ENCODE data around the gene TAF5L. TPM values are rescaled to one million over a fixed set of nuclear protein-coding genes. Genes with fewer than 3 reads are reported as not detected.

Gene TAF5L
- total and polyA plus RNA-seq, 8 donors, result 0.29 to 33.8 (median 8.8) TPM

DNA sequence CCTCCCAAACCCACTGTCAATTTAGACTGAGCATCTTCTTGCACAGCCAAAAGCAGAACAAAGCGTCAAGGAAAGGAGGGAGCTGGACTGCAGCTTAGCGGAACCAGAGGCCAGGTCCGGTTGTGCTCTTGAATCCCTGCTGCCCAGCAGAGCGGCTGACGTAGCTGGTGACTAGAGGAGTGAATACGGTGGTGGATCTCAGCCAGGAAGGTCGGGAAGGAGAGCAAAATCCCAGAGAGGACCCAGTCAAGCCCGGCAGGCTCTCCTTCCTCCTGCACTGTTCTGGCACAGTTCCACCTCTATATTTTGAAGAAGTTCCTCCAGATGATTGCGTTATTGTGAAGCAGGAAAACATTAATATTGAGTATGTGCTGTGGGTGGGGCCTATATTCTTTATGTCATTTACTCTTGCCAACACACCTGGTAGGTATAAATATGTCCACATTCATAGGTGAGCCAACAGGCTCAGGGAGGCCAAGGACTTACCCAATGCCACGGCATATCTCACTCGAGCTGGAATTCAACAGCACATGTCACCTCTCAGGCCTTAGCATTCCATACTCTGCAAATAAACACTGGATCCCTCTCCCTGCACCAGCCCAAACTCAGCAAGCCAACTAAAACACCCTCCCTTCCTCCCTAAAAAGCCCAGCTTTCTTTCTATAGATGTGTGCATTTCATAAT is 43.8 kb downstream of the TAF5L start:
- WGBS, 5 donors, result 23 to 33% (median 27%) methylated on average over 11 of the region's 11 CpGs
- DNase-seq, result peak; percentile 43 to 58
- no peak overlapping the region for H3K4me3 ChIP-seq
- H3K36me3 ChIP-seq, result no peaks in the 10 kb centered on the region
- no peaks in the 10 kb centered on the region for H3K27me3 ChIP-seq
- intact Hi-C loops (cut with DNase I; ENCODE audit: low total_unique reads), result no loop called here
- TF ChIP-seq EP300 (IDR thresholded peaks at IDR 0.05) (no peak), POLR2AphosphoS5 (IDR thresholded peaks at IDR 0.05) (no peak), POLR2A (IDR thresholded peaks at IDR 0.05) (no peak)
- TF ChIP-seq, protein P1, sequence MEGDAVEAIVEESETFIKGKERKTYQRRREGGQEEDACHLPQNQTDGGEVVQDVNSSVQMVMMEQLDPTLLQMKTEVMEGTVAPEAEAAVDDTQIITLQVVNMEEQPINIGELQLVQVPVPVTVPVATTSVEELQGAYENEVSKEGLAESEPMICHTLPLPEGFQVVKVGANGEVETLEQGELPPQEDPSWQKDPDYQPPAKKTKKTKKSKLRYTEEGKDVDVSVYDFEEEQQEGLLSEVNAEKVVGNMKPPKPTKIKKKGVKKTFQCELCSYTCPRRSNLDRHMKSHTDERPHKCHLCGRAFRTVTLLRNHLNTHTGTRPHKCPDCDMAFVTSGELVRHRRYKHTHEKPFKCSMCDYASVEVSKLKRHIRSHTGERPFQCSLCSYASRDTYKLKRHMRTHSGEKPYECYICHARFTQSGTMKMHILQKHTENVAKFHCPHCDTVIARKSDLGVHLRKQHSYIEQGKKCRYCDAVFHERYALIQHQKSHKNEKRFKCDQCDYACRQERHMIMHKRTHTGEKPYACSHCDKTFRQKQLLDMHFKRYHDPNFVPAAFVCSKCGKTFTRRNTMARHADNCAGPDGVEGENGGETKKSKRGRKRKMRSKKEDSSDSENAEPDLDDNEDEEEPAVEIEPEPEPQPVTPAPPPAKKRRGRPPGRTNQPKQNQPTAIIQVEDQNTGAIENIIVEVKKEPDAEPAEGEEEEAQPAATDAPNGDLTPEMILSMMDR (IDR thresholded peaks at IDR 0.05), result no peak
- peaks cover 13 to 27% (median 23%) of the 10 kb centered on the region in 4 donors for H3K4me1 ChIP-seq
- no peaks in the 10 kb centered on the region for H3K9me3 ChIP-seq
- H3K27ac ChIP-seq, result peak overlapping the region; percentile 18 to 72 (median 43)

DNA sequence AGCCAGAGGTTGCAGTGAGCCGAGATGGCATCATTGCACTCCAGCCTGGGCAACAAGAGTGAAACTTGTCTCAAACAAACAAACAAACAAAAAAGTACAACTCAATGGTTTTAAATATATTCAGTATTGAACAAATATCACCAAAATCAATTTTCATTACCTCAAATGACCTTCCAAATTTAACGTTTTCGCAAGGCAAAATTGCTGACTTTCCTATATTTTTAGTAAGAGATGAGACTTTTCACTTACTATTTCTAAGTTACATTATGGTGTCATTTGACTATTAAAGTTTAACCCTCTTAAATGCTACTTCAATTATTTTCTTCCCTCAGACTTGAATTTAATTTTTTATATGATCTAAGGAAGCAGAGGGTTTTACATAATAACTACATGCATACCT is 44.4 kb downstream of the TAF5L start:
- peaks cover 13 to 27% (median 23%) of the 10 kb centered on the region in 4 donors for H3K4me1 ChIP-seq
- H3K9me3 ChIP-seq, result no peaks in the 10 kb centered on the region
- H3K27me3 ChIP-seq, result no peaks in the 10 kb centered on the region
- H3K4me3 ChIP-seq, result no peak overlapping the region
- intact Hi-C loops (cut with DNase I; ENCODE audit: low total_unique reads), result no loop called here
- H3K36me3 ChIP-seq, result no peaks in the 10 kb centered on the region
- no peak for TF ChIP-seq POLR2A (IDR thresholded peaks at IDR 0.05)
- 83 to 96% (median 89%) methylated on average over 3 of the region's 3 CpGs for WGBS, 5 donors
- DNase-seq, result no peak
- peak overlapping the region in 3 of 5 donors; percentile 18 to 71 (median 43) for H3K27ac ChIP-seq

- TF ChIP-seq EP300 (IDR thresholded peaks at IDR 0.05) (no peak), POLR2A (IDR thresholded peaks at IDR 0.05) (no peak), POLR2AphosphoS5 (IDR thresholded peaks at IDR 0.05) (no peak)
- TF ChIP-seq, protein P1 (IDR thresholded peaks at IDR 0.05), result no peak
- H3K4me3 ChIP-seq, result no peak overlapping the region
Measured at GRCh38 chr1:229579059-229579673, 46.8 kb downstream of the TAF5L start.

GRCh38 chr1:229578168-229579058 is 47.5 kb downstream of the TAF5L start:
- TF ChIP-seq, protein P1 (IDR thresholded peaks at IDR 0.05), result no peak
- TF ChIP-seq POLR2A (IDR thresholded peaks at IDR 0.05) (no peak), EP300 (IDR thresholded peaks at IDR 0.05) (no peak), POLR2AphosphoS5 (IDR thresholded peaks at IDR 0.05) (no peak)
- 69 to 70% (median 70%) methylated on average over 14 of the region's 14 CpGs for WGBS, 5 donors
- Histone ChIP-seq H3K27me3 (no peaks in the 10 kb centered on the region), H3K4me3 (no peak overlapping the region), H3K27ac (peak overlapping the region in 2 of 5 donors; percentile 33 to 61), H3K36me3 (no peaks in the 10 kb centered on the region), H3K9me3 (no peaks in the 10 kb centered on the region), H3K4me1 (peaks cover 13 to 27% (median 23%) of the 10 kb centered on the region in 4 donors)
- no peak for DNase-seq
- intact Hi-C loops (cut with DNase I; ENCODE audit: low total_unique reads), result no loop called here

More at GRCh38 chr1:229579059-229579673, 46.8 kb downstream of the TAF5L start:
- peaks cover 13 to 27% (median 23%) of the 10 kb centered on the region in 4 donors for H3K4me1 ChIP-seq
- H3K27me3 ChIP-seq, result no peaks in the 10 kb centered on the region
- intact Hi-C loops (cut with DNase I; ENCODE audit: low total_unique reads), result no loop called here
- peak overlapping the region; percentile 2 to 61 (median 9) for H3K27ac ChIP-seq
- 32 to 44% (median 36%) methylated on average over 9 of the region's 9 CpGs for WGBS, 5 donors
- no peaks in the 10 kb centered on the region for H3K9me3 ChIP-seq
- H3K36me3 ChIP-seq, result no peaks in the 10 kb centered on the region
- DNase-seq, result peak in 1 of 2 donors; percentile 79
